NB4 (cell line): ENCODE data around the gene GRIN2D.

Experiments
- DNase-seq: peaks from one replicate; pipeline ENCODE4 v3.0.0; 2010; ENCODE audit warnings: low read depth
- H3K4me3 ChIP-seq: one replicate; pipeline ENCODE4 v1.5.1; 2011; ENCODE audit warnings: mild to moderate bottlenecking, low read depth, low read length, moderate library complexity
- CTCF ChIP-seq: IDR thresholded peaks from one replicate; pipeline ENCODE4 v1.5.1; 2012; ENCODE audit warnings: low read depth, low read length
- MAX ChIP-seq: IDR thresholded peaks from 2 replicates; pipeline ENCODE4 v1.6.1; 2011; ENCODE audit warnings: low read depth, low read length
- MYC ChIP-seq: IDR thresholded peaks from 2 replicates; pipeline ENCODE4 v1.6.1; 2011; ENCODE audit warnings: low read depth, low read length
- POLR2A ChIP-seq: IDR thresholded peaks from 2 replicates; pipeline ENCODE4 v1.6.1; 2011; ENCODE audit warnings: mild to moderate bottlenecking; ENCODE audit not compliant: insufficient read length; ENCODE audit errors: extremely low read depth

GRIN2D gene

GRCh38 chr19:48351341-48351752 lies 42.1 kb upstream of the GRIN2D start:
- no peak overlapping the region for H3K4me3 ChIP-seq
- TF ChIP-seq CTCF = peak; percentile 100
- no peak for TF ChIP-seq MYC
- DNase-seq = peak; percentile 96

GRCh38 chr19:48353677-48354076 lies 39.8 kb upstream of the GRIN2D start:
- H3K4me3 ChIP-seq = no peak overlapping the region
- peak; percentile 89 for DNase-seq
- TF ChIP-seq POLR2A = no peak

GRCh38 chr19:48354332-48354992 lies 39.0 kb upstream of the GRIN2D start:
- TF ChIP-seq POLR2A = no peak
- no peak for TF ChIP-seq MYC
- no peak for TF ChIP-seq CTCF
- TF ChIP-seq MAX = no peak
- no peak overlapping the region for H3K4me3 ChIP-seq
- DNase-seq = peak; percentile 51

- no peak overlapping the region for H3K4me3 ChIP-seq
- no peak for TF ChIP-seq CTCF
- no peak for TF ChIP-seq MYC
- TF ChIP-seq POLR2A = no peak
- TF ChIP-seq MAX = no peak
- DNase-seq = no peak
These were observed 38.0 kb upstream of the GRIN2D start for GRCh38 chr19:48355365-48355954.

GRCh38 chr19:48359123-48359522 lies 34.3 kb upstream of the GRIN2D start:
- DNase-seq = no peak
- TF ChIP-seq CTCF (no peak), POLR2A (no peak), MAX (no peak), MYC (no peak)
- H3K4me3 ChIP-seq = no peak overlapping the region

GRCh38 chr19:48361912-48362311 lies 31.6 kb upstream of the GRIN2D start:
- no peak overlapping the region for H3K4me3 ChIP-seq
- DNase-seq = no peak
- no peak for TF ChIP-seq CTCF
